Keratinocyte (primary cell): ENCODE results near the gene NFE2L3.

Experiments
- CTCF ChIP-seq, 3 experiments: IDR thresholded peaks in 1 of 3; conservative IDR thresholded peaks in 1 of 3; optimal IDR thresholded peaks in 1 of 3; 2 replicates in 2 of 3; 3 replicates in 1 of 3; pipeline versions ENCODE3 to v1.5.1; 2011; ENCODE audit warnings: low read length in 3 of 3, mild to moderate bottlenecking in 3 of 3, moderate library complexity in 2 of 3, control low read depth in 1 of 3, inconsistent platforms in 1 of 3; ENCODE audit not compliant: insufficient read depth in 2 of 3; ENCODE audit errors: extremely low read depth in 1 of 3
- EZH2 ChIP-seq: IDR thresholded peaks from one replicate; pipeline ENCODE4 v1.6.1; 2012; ENCODE audit warnings: inconsistent platforms, mild to moderate bottlenecking, low read length, moderate library complexity

GRCh38 chr7:26171601-26172000 lies 19.6 kb downstream of the NFE2L3 start:
- TF ChIP-seq CTCF (optimal IDR thresholded peaks at IDR 0.05 in 1 of 3, IDR thresholded peaks at IDR 0.05 in 1 of 3, conservative IDR thresholded peaks at IDR 0.05 in 1 of 3; ENCODE audit: extremely low read depth in 1 of 3, insufficient read depth in 2 of 3, low read length in 3 of 3) (no peak), EZH2 (no peak)
